Left lung (tissue), 10 donors: ENCODE results near the gene PDE3A. TPM values are rescaled to one million over a fixed set of nuclear protein-coding genes. Genes with fewer than 3 reads are reported as not detected.

Source experiments
- ATAC-seq: fragments of 200-7000 bp; cut with Tn5 transposase; one replicate; pipeline ENCODE4 v1.9.1; 2020; ENCODE audit warnings: moderate library complexity
- DNase-seq, 4 donors: peaks; one replicate each; pipeline ENCODE4 v3.0.0-alpha.2; 2013 to 2020
- H3K27ac ChIP-seq, 2 donors: fragments of 200-600 bp; sonication (generic) in 1 of 2; one replicate each; pipeline versions ENCODE4 v1.5.0 to v1.8.0; 2020 to 2021
- H3K27me3 ChIP-seq, 2 donors: fragments of 200-600 bp; sonication (generic) in 1 of 2; one replicate each; pipeline versions ENCODE4 v1.5.0 to v1.8.0; 2020 to 2021
- H3K36me3 ChIP-seq, 2 donors: fragments of 200-600 bp; sonication (generic) in 1 of 2; one replicate each; pipeline versions ENCODE4 v1.5.0 to v1.8.0; 2020 to 2021
- H3K4me1 ChIP-seq, 2 donors: fragments of 200-600 bp; one replicate each; pipeline ENCODE4 v1.8.0; 2021
- H3K4me3 ChIP-seq, 2 donors: fragments of 200-600 bp; sonication (generic) in 1 of 2; one replicate each; pipeline versions ENCODE4 v1.5.0 to v1.8.0; 2020 to 2021; ENCODE audit warnings: mild to moderate bottlenecking in 1 of 2
- H3K9me3 ChIP-seq, 2 donors: fragments of 200-600 bp; sonication (generic) in 1 of 2; one replicate each; pipeline versions ENCODE4 v1.5.0 to v1.8.0; 2020 to 2021
- CTCF ChIP-seq, 2 donors: fragments of 200-600 bp; sonication (generic) in 1 of 2; IDR thresholded peaks; one replicate each; pipeline versions ENCODE4 v1.5.0 to v1.8.0; 2021; ENCODE audit warnings: antibody characterized with exemption in 2 of 2
- intact Hi-C, 2 donors: fragments of 100-400 bp; cut with DNase I; formaldehyde crosslinking; loops; one replicate each; pipeline versions ENCODE4 v1.11.2 to v1.14.2; 2022
- polyA plus RNA-seq, 6 donors: library from polyadenylated mRNA; unstranded; fragments of 120-200 nt; gene quantifications; one replicate each; pipeline ENCODE4 v1.2.1, GENCODE V29; 2013; ENCODE audit not compliant: insufficient read length in 6 of 6
- total RNA-seq, 2 donors: library from RNA; stranded (reverse); fragmentation: NEBNext Ultra II Directional; extraction: Animal tissue kit (Norgen Biotek cat#: 25700); gene quantifications; one replicate each; pipeline ENCODE4 v1.2.1, GENCODE V29; 2021
- donor health status: DM: no; HTN: yes; CAD: no.
- donor health status: DM: no; HTN: no; CAD: no.

PDE3A gene
- total and polyA plus RNA-seq, 8 donors: 5.1 to 9.3 (median 7.8) TPM

- H3K27me3 ChIP-seq: no peaks in the 10 kb centered on the region
- no peak for ATAC-seq
- TF ChIP-seq CTCF (IDR thresholded peaks at IDR 0.05): no peak
Observed at GRCh38 chr12:20643822-20644221, 275.5 kb downstream of the PDE3A start.

GRCh38 chr12:20646239-20646827 lies 278.0 kb downstream of the PDE3A start:
- H3K4me3 ChIP-seq: no peak overlapping the region
- DNase-seq: peak in 1 of 4 donors; percentile 37

More at GRCh38 chr12:20643822-20644221, 275.5 kb downstream of the PDE3A start:
- Histone ChIP-seq H3K4me3 (no peak overlapping the region), H3K9me3 (no peaks in the 10 kb centered on the region), H3K27ac (no peak overlapping the region), H3K36me3 (no peaks in the 10 kb centered on the region), H3K4me1 (no peaks in the 10 kb centered on the region)
- no peak for DNase-seq
- intact Hi-C loops: loop anchor here in 1 of 2 donors (10.0 kb wide), 1 partner anchor 151 kb away; no protein-coding TSS in a partner anchor

GRCh38 chr12:20653871-20654270 lies 285.5 kb downstream of the PDE3A start:
- intact Hi-C loops: no loop called here
- H3K4me1 ChIP-seq: no peaks in the 10 kb centered on the region
- no peak for ATAC-seq

More at GRCh38 chr12:20646239-20646827, 278.0 kb downstream of the PDE3A start:
- H3K36me3 ChIP-seq: no peaks in the 10 kb centered on the region
- no peaks in the 10 kb centered on the region for H3K9me3 ChIP-seq
- no peaks in the 10 kb centered on the region for H3K4me1 ChIP-seq
- peak; percentile 70 for ATAC-seq
- no peak overlapping the region for H3K27ac ChIP-seq
- TF ChIP-seq CTCF (IDR thresholded peaks at IDR 0.05): peak in 1 of 2 donors; percentile 27
- intact Hi-C loops: loop anchor here in 1 of 2 donors (10.0 kb wide), 1 partner anchor 148 kb away; no protein-coding TSS in a partner anchor
- H3K27me3 ChIP-seq: no peaks in the 10 kb centered on the region

GRCh38 chr12:20656600-20656999 lies 288.3 kb downstream of the PDE3A start:
- intact Hi-C loops: no loop called here
- H3K27ac ChIP-seq: no peak overlapping the region

More at GRCh38 chr12:20653871-20654270, 285.5 kb downstream of the PDE3A start:
- Histone ChIP-seq H3K9me3 (no peaks in the 10 kb centered on the region), H3K4me3 (no peak overlapping the region), H3K27ac (no peak overlapping the region), H3K36me3 (no peaks in the 10 kb centered on the region), H3K27me3 (no peaks in the 10 kb centered on the region)
- no peak for DNase-seq
- TF ChIP-seq CTCF (IDR thresholded peaks at IDR 0.05): no peak

More at GRCh38 chr12:20656600-20656999, 288.3 kb downstream of the PDE3A start:
- Histone ChIP-seq H3K36me3 (no peaks in the 10 kb centered on the region), H3K4me3 (no peak overlapping the region), H3K27me3 (no peaks in the 10 kb centered on the region), H3K9me3 (peaks cover 0 to 22% of the 10 kb centered on the region in 2 donors), H3K4me1 (no peaks in the 10 kb centered on the region)
- no peak for TF ChIP-seq CTCF (IDR thresholded peaks at IDR 0.05)
- DNase-seq (no peak), ATAC-seq (no peak)
